ENCODE measurements around the gene C22orf31.

- TF ChIP-seq CTCF (IDR thresholded peaks at IDR 0.05) (no peak), POLR2A (IDR thresholded peaks at IDR 0.05) (no peak)
Observed at GRCh38 chr22:29026579-29026978, 35.1 kb downstream of the C22orf31 start.
